ACC112 (cell line): ENCODE results near the gene TSPAN1.

ENCODE experiments used
- H2AFZ ChIP-seq: fragments of 200-600 bp; sonication (generic); one replicate; pipeline ENCODE4 v1.6.0; 2017; ENCODE audit warnings: antibody characterized with exemption, low read length; ENCODE audit not compliant: unreplicated experiment
- H3K27ac ChIP-seq: fragments of 200-600 bp; sonication (generic); 2 replicates; pipeline ENCODE4 v1.5.1; 2014; ENCODE audit warnings: low read depth, mild to moderate bottlenecking, antibody characterized with exemption, low read length, moderate library complexity
- H3K27me3 ChIP-seq: fragments of 200-600 bp; sonication (generic); 2 replicates; pipeline ENCODE4 v1.6.1; 2014; ENCODE audit warnings: mild to moderate bottlenecking, antibody characterized with exemption, low read length, moderate library complexity, mixed read lengths; ENCODE audit not compliant: insufficient read depth
- H3K36me3 ChIP-seq: fragments of 200-600 bp; sonication (generic); 2 replicates; pipeline ENCODE4 v1.6.1; 2016; ENCODE audit warnings: mild to moderate bottlenecking, antibody characterized with exemption, low read length, moderate library complexity, mixed read lengths; ENCODE audit not compliant: insufficient read depth
- H3K4me1 ChIP-seq: fragments of 200-600 bp; sonication (generic); one replicate; pipeline ENCODE4 v1.6.1; 2016; ENCODE audit warnings: low read length, mixed read lengths; ENCODE audit not compliant: insufficient read depth, unreplicated experiment, control insufficient read depth
- H3K4me3 ChIP-seq: fragments of 200-600 bp; sonication (generic); 2 replicates; pipeline ENCODE4 v1.5.1; 2014; ENCODE audit warnings: mild to moderate bottlenecking, low read depth, low read length
- H3K79me2 ChIP-seq: fragments of 200-600 bp; sonication (generic); one replicate; pipeline ENCODE4 v1.6.0; 2016; ENCODE audit warnings: low read length; ENCODE audit not compliant: control insufficient read depth, unreplicated experiment, insufficient read depth

TSPAN1 gene

GRCh38 chr1:46174448-46175231 lies at the start of gene TSPAN1:
TSS of gene TSPAN1 (plus strand) at chr1:46175087. CDS start at chr1:46181108, 6,021 bp downstream.
- no peak within 1 kb of the TSS for H3K27ac ChIP-seq

DNA sequence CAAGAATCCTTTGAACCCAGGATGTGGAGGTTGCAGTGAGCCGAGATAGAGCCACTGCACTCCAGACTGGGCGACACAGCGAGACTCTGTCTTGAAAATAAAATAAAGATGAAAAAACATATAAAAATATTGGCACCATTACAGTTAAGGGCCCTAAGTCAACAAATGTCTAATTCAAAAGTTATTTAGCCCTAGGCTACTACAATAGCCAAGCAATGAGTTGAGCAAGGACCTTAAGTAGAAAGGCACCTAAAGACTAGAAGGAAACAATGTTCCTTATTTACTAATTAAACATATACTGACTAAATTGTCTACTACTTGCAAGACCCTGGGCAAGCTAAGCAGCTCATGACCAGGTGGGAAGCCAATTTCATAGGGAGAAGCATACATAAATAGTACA lies 46.5 kb upstream of the TSPAN1 start:
- Histone ChIP-seq H3K27ac (no peak overlapping the region), H3K36me3 (no peaks in the 10 kb centered on the region), H3K27me3 (no peaks in the 10 kb centered on the region), H3K79me2 (peaks cover 30% of the 10 kb centered on the region), H3K4me3 (no peak overlapping the region), H2AFZ (no peak overlapping the region), H3K4me1 (peaks cover 16% of the 10 kb centered on the region)

More at GRCh38 chr1:46174448-46175231, at the start of gene TSPAN1:
- no peaks in the 10 kb centered on the region for H3K79me2 ChIP-seq
- H2AFZ ChIP-seq = no peak within 1 kb of the TSS
- H3K27me3 ChIP-seq = no peaks in the 10 kb centered on the region
- no peak within 1 kb of the TSS for H3K4me3 ChIP-seq
- peaks cover 29% of the 10 kb centered on the region for H3K4me1 ChIP-seq
- H3K36me3 ChIP-seq = no peaks in the 10 kb centered on the region

- peak overlapping the region; percentile 96 for H3K4me3 ChIP-seq
- H3K27me3 ChIP-seq = no peaks in the 10 kb centered on the region
- peaks cover 31% of the 10 kb centered on the region for H3K4me1 ChIP-seq
- no peak overlapping the region for H3K27ac ChIP-seq
- peaks cover 30% of the 10 kb centered on the region for H3K79me2 ChIP-seq
- no peak overlapping the region for H2AFZ ChIP-seq
- no peaks in the 10 kb centered on the region for H3K36me3 ChIP-seq
Measured at GRCh38 chr1:46130121-46130520, 44.8 kb upstream of the TSPAN1 start.

DNA sequence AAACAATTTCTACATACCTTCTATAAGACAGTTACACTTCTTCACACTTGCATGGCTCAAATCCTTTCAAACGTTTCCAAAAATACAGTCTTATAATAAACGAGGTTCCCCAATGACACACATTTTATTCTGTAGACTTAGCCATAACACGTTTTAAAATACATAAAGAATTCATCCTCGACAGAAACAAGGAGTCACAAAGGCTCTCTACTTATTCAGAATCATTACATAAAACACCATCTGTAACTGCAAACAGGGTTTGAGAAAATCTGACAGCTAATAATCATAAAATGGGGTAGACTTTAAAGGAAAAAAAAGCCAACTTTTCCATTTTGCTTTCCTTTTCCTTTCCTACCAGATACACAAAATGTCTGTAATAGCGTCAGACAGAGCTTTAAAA lies 44.3 kb upstream of the TSPAN1 start:
- H3K4me1 ChIP-seq = peaks cover 34% of the 10 kb centered on the region
- H3K4me3 ChIP-seq = peak overlapping the region; percentile 96
- peak overlapping the region; percentile 78 for H2AFZ ChIP-seq
- no peaks in the 10 kb centered on the region for H3K27me3 ChIP-seq
- 0 out of 2 replicates have a peak overlapping the region, but pooled peaks have one; percentile 3 for H3K27ac ChIP-seq
- peaks cover 30% of the 10 kb centered on the region for H3K79me2 ChIP-seq
- no peaks in the 10 kb centered on the region for H3K36me3 ChIP-seq

DNA sequence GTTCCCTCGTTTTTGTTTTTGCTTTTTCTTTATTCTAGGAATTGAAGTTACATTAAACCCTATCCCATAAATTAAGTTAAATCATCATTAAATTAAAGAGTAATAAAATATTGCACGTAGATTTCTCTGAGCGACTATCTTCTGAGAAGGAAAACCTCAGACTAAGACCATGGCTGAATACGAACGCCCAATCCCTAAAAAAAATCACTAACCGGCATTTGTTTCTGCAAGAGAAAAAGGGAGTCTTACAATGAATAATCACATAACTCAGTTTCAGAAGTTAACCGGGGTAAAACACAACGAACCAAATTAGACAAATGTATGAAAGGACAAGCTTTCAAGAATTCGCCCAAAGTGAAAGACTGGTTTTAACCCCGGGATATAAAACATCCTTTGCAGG lies 43.8 kb upstream of the TSPAN1 start:
- H3K79me2 ChIP-seq = peaks cover 30% of the 10 kb centered on the region
- 0 out of 2 replicates have a peak overlapping the region, but pooled peaks have one; percentile 3 for H3K27ac ChIP-seq
- peaks cover 34% of the 10 kb centered on the region for H3K4me1 ChIP-seq
- H2AFZ ChIP-seq = peak overlapping the region; percentile 78
- H3K27me3 ChIP-seq = no peaks in the 10 kb centered on the region
- H3K4me3 ChIP-seq = peak overlapping the region; percentile 96
- H3K36me3 ChIP-seq = no peaks in the 10 kb centered on the region

- H2AFZ ChIP-seq = peak overlapping the region; percentile 28
- peak overlapping the region; percentile 96 for H3K4me3 ChIP-seq
- no peaks in the 10 kb centered on the region for H3K27me3 ChIP-seq
- H3K4me1 ChIP-seq = peaks cover 34% of the 10 kb centered on the region
- H3K36me3 ChIP-seq = no peaks in the 10 kb centered on the region
- peaks cover 30% of the 10 kb centered on the region for H3K79me2 ChIP-seq
- H3K27ac ChIP-seq = peak overlapping the region; percentile 94
Measured at GRCh38 chr1:46131712-46132528, 43.0 kb upstream of the TSPAN1 start.

- peak within 1 kb of the TSS; percentile 96 for H3K4me3 ChIP-seq
- peaks cover 37% of the 10 kb centered on the region for H3K4me1 ChIP-seq
- peak within 1 kb of the TSS; percentile 57 for H2AFZ ChIP-seq
- no peaks in the 10 kb centered on the region for H3K36me3 ChIP-seq
- peaks cover 30% of the 10 kb centered on the region for H3K79me2 ChIP-seq
- no peaks in the 10 kb centered on the region for H3K27me3 ChIP-seq
- H3K27ac ChIP-seq = peak within 1 kb of the TSS; percentile 94
Measured at GRCh38 chr1:46132529-46133180, 42.2 kb upstream of the TSPAN1 start, which contains the start of gene PIK3R3. TSS of gene PIK3R3 (minus strand) at chr1:46132629. CDS start at chr1:46131952, 677 bp downstream.

- peak overlapping the region; percentile 96 for H3K4me3 ChIP-seq
- H2AFZ ChIP-seq = peak overlapping the region; percentile 35
- H3K4me1 ChIP-seq = peaks cover 35% of the 10 kb centered on the region
- H3K27ac ChIP-seq = peak overlapping the region; percentile 94
- H3K36me3 ChIP-seq = no peaks in the 10 kb centered on the region
- H3K27me3 ChIP-seq = no peaks in the 10 kb centered on the region
- peaks cover 30% of the 10 kb centered on the region for H3K79me2 ChIP-seq
Measured at GRCh38 chr1:46133181-46133658, 41.7 kb upstream of the TSPAN1 start.

DNA sequence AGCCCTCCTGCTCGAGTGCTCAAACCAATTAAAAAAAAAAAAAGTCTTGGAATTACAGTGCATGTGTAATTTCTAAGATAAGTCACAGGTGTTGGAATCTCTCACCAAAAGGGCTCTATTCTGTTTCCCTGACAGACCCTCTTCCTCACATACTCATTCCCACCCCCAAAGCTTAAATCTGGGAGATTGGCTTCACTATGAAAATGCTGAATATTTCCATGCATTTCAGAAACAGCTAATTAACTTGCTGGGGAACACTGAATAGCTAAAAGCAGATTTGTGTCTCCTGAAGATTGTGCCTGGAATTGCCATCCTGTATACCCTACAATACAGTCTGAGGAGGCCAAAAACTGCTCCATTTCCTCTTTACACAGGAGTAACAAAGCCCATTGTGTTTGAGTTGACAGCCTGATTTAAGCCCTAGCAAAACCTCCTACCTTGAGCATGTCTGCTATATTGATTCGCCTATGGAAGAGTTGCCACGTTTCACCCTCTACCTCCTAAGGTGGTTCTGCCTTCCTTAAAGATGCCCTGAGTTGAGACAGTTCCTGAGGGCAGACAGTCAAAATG lies 41.0 kb upstream of the TSPAN1 start:
- H3K79me2 ChIP-seq = peaks cover 26% of the 10 kb centered on the region

More for the DNA sequence above, 41.0 kb upstream of the TSPAN1 start:
- Histone ChIP-seq H3K4me1 (peaks cover 29% of the 10 kb centered on the region), H3K4me3 (peak overlapping the region; percentile 96), H2AFZ (no peak overlapping the region), H3K27ac (peak overlapping the region; percentile 94), H3K27me3 (no peaks in the 10 kb centered on the region), H3K36me3 (no peaks in the 10 kb centered on the region)
